Stomach (tissue), 9 donors: ENCODE results near the gene TAF15. TPM values are rescaled to one million over a fixed set of nuclear protein-coding genes. Genes with fewer than 3 reads are reported as not detected.

ENCODE experiments used
- DNase-seq, 2 donors: peaks; one replicate each; pipeline versions ENCODE4 v3.0.0 to v3.0.0-alpha.2; 2013 to 2019
- H3K27ac ChIP-seq, 5 donors: fragments of 200-600 bp in 4 of 5; sonication (generic) in 4 of 5; one replicate each; pipeline ENCODE4 v1.5.1; 2013 to 2019; ENCODE audit warnings: mild to moderate bottlenecking in 1 of 5, moderate library complexity in 1 of 5
- H3K27me3 ChIP-seq, 3 donors: fragments of 200-600 bp; sonication (generic); one replicate each; pipeline ENCODE4 v1.5.1; 2017 to 2019; ENCODE audit warnings: mixed run types in 1 of 3
- H3K36me3 ChIP-seq, 4 donors: fragments of 200-600 bp; sonication (generic); 1 replicate in 3 of 4; 2 replicates in 1 of 4; pipeline ENCODE4 v1.5.1; 2016 to 2019
- H3K4me1 ChIP-seq, 4 donors: fragments of 200-600 bp; sonication (generic); one replicate each; pipeline ENCODE4 v1.5.1; 2016 to 2019
- H3K4me3 ChIP-seq, 4 donors: fragments of 200-600 bp; sonication (generic) in 3 of 4; one replicate each; pipeline ENCODE4 v1.5.1; 2016 to 2019; ENCODE audit warnings: mild to moderate bottlenecking in 1 of 4
- H3K9me3 ChIP-seq, 4 donors: fragments of 200-600 bp; sonication (generic); one replicate each; pipeline ENCODE4 v1.5.1; 2016 to 2019
- CTCF ChIP-seq, 7 experiments: fragments of 450-650 bp in 4 of 7; fragments of 200-600 bp in 3 of 7; sonication (generic) in 3 of 7; IDR thresholded peaks; one replicate each; pipeline ENCODE4 v1.5.1; 2016 to 2019; ENCODE audit warnings: antibody characterized with exemption in 7 of 7, control low read depth in 2 of 7, mild to moderate bottlenecking in 1 of 7
- EP300 ChIP-seq: sonication (generic); formaldehyde crosslinking; IDR thresholded peaks from one replicate; pipeline ENCODE4 v1.6.1; 2017; ENCODE audit warnings: antibody characterized with exemption
- POLR2A ChIP-seq, 4 donors: fragments of 450-650 bp; IDR thresholded peaks; one replicate each; pipeline ENCODE4 v1.6.1; 2016; ENCODE audit warnings: antibody characterized with exemption in 4 of 4, control low read depth in 2 of 4, mild to moderate bottlenecking in 1 of 4, moderate library complexity in 1 of 4
- POLR2AphosphoS5 ChIP-seq, 3 donors: sonication (generic); formaldehyde crosslinking; IDR thresholded peaks; one replicate each; pipeline ENCODE4 v1.6.1; 2016; ENCODE audit warnings: antibody characterized with exemption in 3 of 3
- WGBS, 5 donors: extraction: QIAGEN DNeasy Blood & Tissue Kit in 3 of 5; methylation state at CpG; one replicate each; pipeline versions ENCODE4 v1.1.5 to v1.1.7; 2013 to 2018; 5-methylcytosine and 5-hydroxymethylcytosine counted together
- intact Hi-C: fragments of 100-400 bp; cut with DNase I; formaldehyde crosslinking; loops from one replicate; pipeline ENCODE4 v1.15.1; 2023; ENCODE audit warnings: low total_unique reads
- polyA plus RNA-seq, 3 donors: library from polyadenylated mRNA; stranded (reverse); fragments of 200-250 nt; gene quantifications; one replicate each; pipeline ENCODE4 v1.2.3, GENCODE V29; 2013
- total RNA-seq, 5 donors: library from RNA; depleted of rRNA; stranded (reverse); fragments of >200 nt; gene quantifications; one replicate each; pipeline versions ENCODE4 v1.1.0 to v1.2.3, GENCODE V29; 2014 to 2016
- donor health status: healthy with polysubstance abuse.
- donor health status: Bipolar disorder and iron deficiency.
- donor health status: healthy.

The TAF15 gene
- total and polyA plus RNA-seq, 8 donors = 21.1 to 127 (median 78.5) TPM

- Histone ChIP-seq H3K36me3 (peaks cover 0 to 8% (median 0%) of the 10 kb centered on the region in 4 donors), H3K27me3 (no peaks in the 10 kb centered on the region), H3K4me3 (no peak within 1 kb of the TSS), H3K9me3 (no peaks in the 10 kb centered on the region), H3K4me1 (no peaks in the 10 kb centered on the region), H3K27ac (no peak within 1 kb of the TSS)
- 66 to 84% (median 70%) methylated on average over 3 of the region's 3 CpGs for WGBS, 5 donors
- no peak for DNase-seq
- intact Hi-C loops = no loop called here
- TF ChIP-seq POLR2AphosphoS5 (IDR thresholded peaks at IDR 0.05) (no peak), EP300 (no peak), CTCF (IDR thresholded peaks at IDR 0.05) (no peak), POLR2A (IDR thresholded peaks at IDR 0.05) (no peak)
Measured at GRCh38 chr17:35868737-35869136, 59.5 kb downstream of the TAF15 start, which contains the start of gene HEATR9. HEATR9 (minus strand) TSS chr17:35868891; CDS start chr17:35868742, 149 bp downstream.

GRCh38 chr17:35870906-35871819 is 61.9 kb downstream of the TAF15 start:
- intact Hi-C loops = no loop called here
- WGBS, 5 donors = 63 to 71% (median 69%) methylated on average over 8 of the region's 8 CpGs

GRCh38 chr17:35872196-35872980 is 63.1 kb downstream of the TAF15 start:
- no peak overlapping the region for H3K27ac ChIP-seq
- intact Hi-C loops = no loop called here
- no peaks in the 10 kb centered on the region for H3K27me3 ChIP-seq
- no peaks in the 10 kb centered on the region for H3K36me3 ChIP-seq
- TF ChIP-seq POLR2AphosphoS5 (IDR thresholded peaks at IDR 0.05) = no peak
- TF ChIP-seq CTCF (IDR thresholded peaks at IDR 0.05) = no peak
- no peak for TF ChIP-seq EP300
- no peak for TF ChIP-seq POLR2A (IDR thresholded peaks at IDR 0.05)
- H3K9me3 ChIP-seq = no peaks in the 10 kb centered on the region
- H3K4me3 ChIP-seq = no peak overlapping the region
- DNase-seq = no peak
- 94 to 97% (median 95%) methylated on average over 12 of the region's 12 CpGs for WGBS, 5 donors
- H3K4me1 ChIP-seq = no peaks in the 10 kb centered on the region

More at GRCh38 chr17:35870906-35871819, 61.9 kb downstream of the TAF15 start:
- no peak overlapping the region for H3K4me3 ChIP-seq
- DNase-seq = peak in 1 of 2 donors; percentile 41
- no peaks in the 10 kb centered on the region for H3K9me3 ChIP-seq
- no peaks in the 10 kb centered on the region for H3K36me3 ChIP-seq
- H3K27ac ChIP-seq = no peak overlapping the region
- TF ChIP-seq POLR2AphosphoS5 (IDR thresholded peaks at IDR 0.05) (no peak), POLR2A (IDR thresholded peaks at IDR 0.05) (no peak), EP300 (no peak), CTCF (IDR thresholded peaks at IDR 0.05) (no peak)
- no peaks in the 10 kb centered on the region for H3K4me1 ChIP-seq
- H3K27me3 ChIP-seq = no peaks in the 10 kb centered on the region

GRCh38 chr17:35875072-35875799 is 66.0 kb downstream of the TAF15 start:
- no peak for TF ChIP-seq POLR2A (IDR thresholded peaks at IDR 0.05)
- no peak for TF ChIP-seq POLR2AphosphoS5 (IDR thresholded peaks at IDR 0.05)
- no peak for TF ChIP-seq EP300
- no peak for TF ChIP-seq CTCF (IDR thresholded peaks at IDR 0.05)
- no peak overlapping the region for H3K4me3 ChIP-seq
- no peaks in the 10 kb centered on the region for H3K9me3 ChIP-seq
- intact Hi-C loops = no loop called here
- no peaks in the 10 kb centered on the region for H3K27me3 ChIP-seq
- DNase-seq = no peak
- 56 to 64% (median 58%) methylated on average over 5 of the region's 5 CpGs for WGBS, 5 donors
- H3K27ac ChIP-seq = no peak overlapping the region
- H3K36me3 ChIP-seq = no peaks in the 10 kb centered on the region
- no peaks in the 10 kb centered on the region for H3K4me1 ChIP-seq
